ENCODE results near the gene CDKN2C.
"Not testable (repeated sequence)": the region's sequence is repeated elsewhere in the genome, so short reads cannot be mapped to it uniquely, and the experiment has no call there.

The CDKN2C gene

GRCh38 chr1:50969611-50970508 is at the start of gene CDKN2C:
TSS of gene CDKN2C (plus strand) at chr1:50970245. CDS start at chr1:50970369, 124 bp downstream.
- peak; percentile 97 for DNase-seq

- DNase-seq: no peak
Measured at GRCh38 chr1:50920409-50920808, 49.6 kb upstream of the CDKN2C start.

GRCh38 chr1:50921029-50921428 is 49.0 kb upstream of the CDKN2C start:
- DNase-seq: no peak

- no peak for DNase-seq
Measured at GRCh38 chr1:50923564-50923963, 46.5 kb upstream of the CDKN2C start.

- DNase-seq: peak; percentile 37
Measured at GRCh38 chr1:50929376-50929958, 40.6 kb upstream of the CDKN2C start.

- DNase-seq: no peak
Measured at GRCh38 chr1:50930193-50930592, 39.9 kb upstream of the CDKN2C start.

- peak; percentile 4 for DNase-seq
Measured at GRCh38 chr1:50930965-50931737, 38.9 kb upstream of the CDKN2C start.

GRCh38 chr1:50932043-50932442 is 38.0 kb upstream of the CDKN2C start:
- DNase-seq: not testable (repeated sequence)

- not testable (repeated sequence) for DNase-seq
Measured at GRCh38 chr1:50933770-50934169, 36.3 kb upstream of the CDKN2C start.

- DNase-seq: no peak
Measured at GRCh38 chr1:50934838-50935237, 35.2 kb upstream of the CDKN2C start.

- peak; percentile 33 for DNase-seq
Measured at GRCh38 chr1:50935276-50935675, 34.8 kb upstream of the CDKN2C start.

- DNase-seq: no peak
Measured at GRCh38 chr1:50936321-50936720, 33.7 kb upstream of the CDKN2C start.

GRCh38 chr1:50940291-50940690 is 29.8 kb upstream of the CDKN2C start:
- DNase-seq: no peak

GRCh38 chr1:50942334-50942733 is 27.7 kb upstream of the CDKN2C start:
- DNase-seq: no peak

- no peak for DNase-seq
Measured at GRCh38 chr1:50949286-50949982, 20.6 kb upstream of the CDKN2C start.

- DNase-seq: no peak
Measured at GRCh38 chr1:50950396-50950795, 19.6 kb upstream of the CDKN2C start.

GRCh38 chr1:50952566-50952965 is 17.5 kb upstream of the CDKN2C start:
- DNase-seq: not testable (repeated sequence)

- no peak for DNase-seq
Measured at GRCh38 chr1:50955116-50955515, 14.9 kb upstream of the CDKN2C start.

GRCh38 chr1:50959303-50959912 is 10.6 kb upstream of the CDKN2C start:
- peak; percentile 60 for DNase-seq

GRCh38 chr1:50959913-50960844 is 9.9 kb upstream of the CDKN2C start, which contains the start of gene FAF1:
TSS of gene FAF1 (minus strand) at chr1:50960267. CDS start at chr1:50959811, 456 bp downstream.
- DNase-seq: peak; percentile 97

- DNase-seq: no peak
Measured at GRCh38 chr1:50964863-50965262, 5.2 kb upstream of the CDKN2C start.
